ENCODE measurements around the gene RNF40.

The RNF40 gene

DNA sequence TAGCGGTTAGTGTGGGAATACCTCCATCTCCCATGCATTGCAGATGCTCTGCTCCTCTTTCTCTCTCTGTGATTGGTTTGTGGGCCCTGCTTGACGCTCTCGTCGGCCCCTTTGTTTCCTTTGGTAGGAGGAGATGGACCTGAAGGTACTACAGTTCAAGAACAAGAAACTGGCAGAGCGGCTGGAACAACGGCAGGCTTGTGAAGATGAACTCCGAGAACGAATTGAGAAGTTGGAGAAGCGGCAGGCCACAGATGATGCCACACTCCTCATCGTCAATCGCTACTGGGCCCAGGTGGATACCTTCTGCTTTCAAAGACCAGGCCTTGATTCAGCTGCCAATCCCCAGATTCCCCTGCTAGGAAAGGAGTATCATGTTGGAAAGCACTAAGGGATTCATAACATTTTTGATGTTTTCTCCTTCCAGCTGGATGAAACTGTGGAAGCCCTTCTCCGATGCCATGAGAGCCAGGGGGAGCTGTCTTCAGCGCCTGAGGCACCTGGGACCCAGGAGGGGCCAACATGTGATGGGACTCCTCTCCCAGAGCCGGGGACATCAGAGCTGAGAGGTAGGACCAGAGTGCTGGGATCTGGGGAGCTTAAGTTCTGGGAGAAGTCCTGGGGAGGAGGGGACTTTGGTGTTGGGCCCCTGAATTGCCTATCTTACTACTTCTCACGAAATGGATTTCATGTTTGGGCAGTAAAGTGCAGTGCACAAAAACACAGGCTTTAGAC lies 1.0 kb downstream of the RNF40 start:
- no peak for DNase-seq (ENCODE audit: low read depth)

DNA sequence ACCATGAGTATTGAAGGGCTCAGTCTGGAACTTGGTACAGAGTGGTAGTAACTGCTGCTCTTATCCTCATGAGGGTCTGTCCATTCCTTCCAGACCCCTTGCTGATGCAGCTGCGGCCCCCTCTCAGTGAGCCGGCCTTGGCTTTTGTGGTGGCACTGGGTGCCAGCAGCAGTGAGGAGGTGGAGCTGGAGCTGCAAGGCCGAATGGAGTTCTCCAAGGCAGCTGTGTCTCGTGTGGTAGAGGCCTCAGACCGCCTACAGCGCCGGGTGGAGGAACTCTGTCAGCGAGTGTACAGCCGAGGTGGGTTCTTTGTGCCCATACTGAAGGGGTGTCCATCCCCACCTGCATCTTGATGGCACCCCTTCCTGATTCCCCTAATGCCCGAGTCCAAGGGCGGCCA lies 2.0 kb downstream of the RNF40 start:
- DNase-seq (ENCODE audit: low read depth) = no peak

DNA sequence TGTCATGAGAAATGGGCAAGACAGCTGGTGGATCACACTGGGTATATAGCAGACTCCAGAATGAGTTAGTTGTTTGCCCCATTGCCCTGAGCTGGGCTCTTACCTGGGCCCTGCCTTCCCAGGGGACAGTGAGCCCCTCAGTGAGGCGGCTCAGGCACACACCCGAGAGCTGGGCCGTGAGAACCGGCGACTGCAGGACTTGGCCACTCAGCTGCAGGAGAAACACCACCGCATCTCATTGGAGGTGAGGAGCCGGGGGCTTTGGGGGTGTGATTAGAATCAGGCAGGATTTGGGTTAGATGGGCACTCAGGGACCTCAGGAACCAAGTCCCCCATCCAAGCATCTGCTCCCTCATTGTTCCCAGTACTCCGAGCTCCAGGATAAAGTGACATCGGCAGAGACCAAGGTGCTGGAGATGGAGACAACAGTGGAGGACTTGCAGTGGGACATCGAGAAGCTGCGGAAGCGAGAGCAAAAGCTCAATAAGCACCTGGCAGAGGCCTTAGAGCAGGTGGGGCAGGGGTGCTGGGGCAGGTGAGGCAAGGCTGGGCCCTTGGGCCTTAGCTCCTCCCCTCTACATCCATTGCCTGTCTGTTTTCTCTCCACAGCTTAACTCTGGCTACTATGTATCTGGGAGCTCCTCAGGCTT lies 2.8 kb downstream of the RNF40 start:
- no peak for DNase-seq (ENCODE audit: low read depth)

DNA sequence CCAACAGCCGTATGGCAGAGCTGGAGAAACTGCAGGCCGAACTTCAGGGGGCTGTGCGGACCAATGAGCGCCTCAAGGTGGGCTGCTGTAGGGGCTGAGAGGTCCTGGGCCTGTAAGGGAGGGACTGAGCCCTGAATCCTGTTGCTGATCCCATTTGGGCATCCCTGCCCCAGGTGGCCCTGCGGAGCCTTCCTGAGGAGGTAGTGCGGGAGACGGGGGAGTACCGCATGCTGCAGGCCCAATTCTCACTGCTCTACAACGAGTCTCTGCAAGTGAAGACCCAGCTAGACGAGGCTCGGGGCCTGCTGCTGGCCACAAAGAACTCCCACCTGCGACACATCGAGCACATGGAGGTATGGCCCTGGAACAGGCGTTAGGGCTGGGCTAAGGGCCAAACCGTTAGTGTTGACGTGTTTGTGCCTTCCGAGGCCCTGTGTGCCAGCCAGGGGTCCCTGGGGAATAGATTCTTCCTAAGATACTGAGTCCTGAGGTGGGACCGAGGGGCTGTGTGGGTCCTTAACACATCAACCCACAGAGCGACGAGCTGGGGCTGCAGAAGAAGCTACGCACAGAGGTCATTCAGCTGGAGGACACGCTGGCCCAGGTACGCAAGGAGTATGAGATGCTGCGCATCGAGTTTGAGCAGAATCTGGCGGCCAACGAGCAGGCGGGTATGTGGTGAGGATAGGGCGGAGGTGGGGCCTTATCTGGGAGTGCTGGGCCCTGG lies 4.2 kb downstream of the RNF40 start:
- no peak for DNase-seq (ENCODE audit: low read depth)

DNA sequence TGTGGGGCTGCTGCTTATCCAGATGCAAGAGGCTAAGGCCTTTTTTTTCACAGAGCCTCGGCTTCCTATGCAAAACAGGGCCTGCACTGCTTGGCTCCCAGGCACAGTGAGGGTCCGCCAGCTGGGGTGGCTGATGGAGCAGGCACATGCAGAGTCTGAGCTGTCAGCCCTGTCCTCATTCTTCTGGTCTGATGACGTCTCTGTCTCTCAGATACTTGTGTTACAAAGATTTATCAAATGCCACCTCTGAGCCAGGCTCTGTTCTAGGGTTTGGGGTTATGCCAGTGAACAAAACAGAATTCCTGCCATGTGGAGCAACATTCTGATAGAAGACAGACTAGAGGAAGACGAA lies 4.8 kb downstream of the RNF40 start:
- DNase-seq (ENCODE audit: low read depth) = no peak

DNA sequence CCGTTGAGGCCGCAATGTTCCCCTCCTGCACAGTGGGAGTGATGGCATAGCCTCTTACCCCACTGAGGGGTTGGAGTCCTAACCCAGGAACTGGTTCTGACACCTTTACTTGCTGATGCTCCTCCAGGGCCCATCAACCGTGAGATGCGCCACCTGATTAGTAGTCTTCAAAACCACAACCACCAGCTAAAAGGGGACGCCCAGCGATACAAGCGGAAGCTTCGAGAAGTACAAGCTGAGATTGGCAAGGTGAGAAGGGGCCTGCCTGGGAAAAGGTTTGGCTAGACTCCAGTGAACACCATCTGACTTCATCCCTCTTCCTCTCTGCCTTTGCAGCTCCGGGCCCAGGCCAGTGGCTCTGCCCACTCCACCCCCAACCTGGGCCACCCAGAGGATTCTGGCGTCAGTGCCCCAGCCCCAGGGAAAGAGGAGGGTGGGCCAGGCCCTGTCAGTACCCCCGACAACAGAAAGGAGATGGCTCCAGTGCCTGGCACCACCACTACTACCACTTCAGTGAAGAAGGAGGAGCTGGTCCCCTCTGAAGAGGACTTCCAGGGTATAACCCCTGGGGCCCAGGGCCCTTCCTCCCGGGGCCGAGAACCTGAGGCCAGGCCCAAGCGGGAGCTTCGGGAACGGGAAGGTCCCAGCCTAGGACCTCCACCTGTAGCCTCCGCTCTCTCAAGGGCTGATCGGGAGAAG lies 5.8 kb downstream of the RNF40 start:
- no peak for DNase-seq (ENCODE audit: low read depth)

DNA sequence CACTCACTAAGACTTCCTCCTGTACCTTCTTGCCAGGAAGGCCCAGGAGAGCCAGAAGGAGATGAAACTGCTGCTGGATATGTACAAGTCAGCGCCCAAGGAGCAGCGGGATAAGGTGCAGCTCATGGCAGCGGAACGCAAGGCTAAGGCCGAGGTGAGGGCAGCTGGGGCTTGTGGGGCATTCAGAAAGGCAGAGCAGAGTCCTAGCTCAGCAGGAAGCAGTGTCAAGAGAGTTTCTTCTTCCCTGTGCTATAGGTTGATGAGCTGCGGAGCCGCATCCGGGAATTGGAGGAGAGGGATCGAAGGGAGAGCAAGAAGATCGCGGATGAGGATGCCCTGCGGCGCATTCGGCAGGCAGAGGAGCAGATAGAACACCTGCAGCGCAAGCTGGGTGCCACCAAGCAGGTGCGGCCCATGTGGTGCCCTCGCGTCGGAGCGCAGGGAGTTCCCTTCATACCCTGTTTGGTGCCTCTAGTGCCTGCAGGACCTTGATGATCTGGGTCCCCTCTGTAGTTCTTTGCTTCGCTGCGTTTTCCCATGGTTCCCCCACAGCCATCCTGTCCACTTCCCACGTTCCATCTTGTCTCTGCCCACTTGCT lies 6.6 kb downstream of the RNF40 start:
- no peak for DNase-seq (ENCODE audit: low read depth)

DNA sequence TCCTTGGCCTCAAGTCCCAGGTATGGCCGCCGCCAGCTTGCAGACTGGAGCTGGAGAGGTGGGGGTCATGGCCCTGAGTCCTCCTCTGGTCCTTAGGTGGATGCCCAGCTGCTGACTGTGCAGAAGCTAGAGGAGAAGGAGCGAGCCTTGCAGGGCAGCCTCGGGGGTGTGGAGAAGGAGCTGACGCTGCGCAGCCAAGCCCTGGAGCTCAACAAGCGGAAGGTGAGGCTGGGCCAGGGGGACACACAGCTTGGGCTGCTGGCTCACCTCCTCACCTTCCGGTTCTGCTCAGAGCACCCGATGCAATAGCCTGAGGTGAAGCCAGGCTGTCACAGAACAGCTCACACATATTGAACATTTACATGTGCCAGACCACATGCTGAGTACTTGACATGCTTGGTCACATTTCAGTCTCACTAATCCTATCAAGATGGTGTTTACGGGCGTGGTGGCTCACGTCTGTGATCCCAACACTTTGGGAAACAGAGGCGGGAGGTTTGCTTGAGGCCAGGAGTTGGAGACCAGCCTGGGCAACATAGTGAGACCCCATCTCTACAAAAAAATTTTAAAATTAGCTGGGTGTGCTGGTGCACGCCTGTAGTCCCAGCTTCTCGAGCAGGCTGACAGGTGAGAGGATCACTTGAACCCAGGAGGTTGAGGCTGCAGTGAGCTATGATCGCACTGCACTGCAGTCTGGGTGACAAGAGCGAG lies 7.4 kb downstream of the RNF40 start:
- no peak for DNase-seq (ENCODE audit: low read depth)

DNA sequence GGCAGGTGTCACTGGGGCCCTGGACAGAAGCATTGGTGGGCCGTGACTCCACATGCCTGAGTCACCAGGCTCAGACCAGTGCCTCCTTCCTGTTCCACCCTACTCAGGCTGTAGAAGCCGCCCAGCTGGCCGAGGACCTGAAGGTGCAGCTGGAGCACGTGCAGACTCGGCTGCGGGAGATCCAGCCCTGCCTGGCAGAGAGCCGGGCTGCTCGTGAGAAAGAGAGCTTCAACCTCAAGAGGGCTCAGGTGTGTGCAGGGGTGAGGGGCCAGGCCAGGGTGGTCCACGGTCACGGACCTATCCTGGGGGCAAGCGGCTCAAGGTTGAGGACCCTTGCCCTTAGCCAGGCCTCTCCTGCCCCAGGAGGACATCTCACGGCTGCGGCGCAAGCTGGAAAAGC lies 9.6 kb downstream of the RNF40 start:
- no peak for DNase-seq (ENCODE audit: low read depth)

DNA sequence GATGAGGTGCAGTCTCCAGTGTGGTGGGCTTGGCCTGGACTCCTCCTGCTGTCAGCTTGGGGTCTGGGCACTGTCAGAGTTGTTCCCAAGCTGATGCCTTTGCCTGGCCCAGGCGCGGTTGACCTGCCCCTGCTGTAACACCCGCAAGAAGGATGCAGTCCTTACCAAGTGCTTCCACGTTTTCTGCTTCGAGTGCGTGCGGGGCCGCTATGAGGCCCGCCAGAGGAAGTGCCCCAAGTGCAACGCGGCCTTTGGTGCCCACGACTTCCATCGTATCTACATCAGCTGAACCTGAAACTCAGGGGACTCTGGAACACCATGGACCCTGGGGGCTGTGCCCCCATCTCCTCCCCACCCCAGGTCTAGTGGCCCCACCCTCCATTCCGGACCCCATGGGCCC lies 11.7 kb downstream of the RNF40 start:
- no peak for DNase-seq (ENCODE audit: low read depth)

DNA sequence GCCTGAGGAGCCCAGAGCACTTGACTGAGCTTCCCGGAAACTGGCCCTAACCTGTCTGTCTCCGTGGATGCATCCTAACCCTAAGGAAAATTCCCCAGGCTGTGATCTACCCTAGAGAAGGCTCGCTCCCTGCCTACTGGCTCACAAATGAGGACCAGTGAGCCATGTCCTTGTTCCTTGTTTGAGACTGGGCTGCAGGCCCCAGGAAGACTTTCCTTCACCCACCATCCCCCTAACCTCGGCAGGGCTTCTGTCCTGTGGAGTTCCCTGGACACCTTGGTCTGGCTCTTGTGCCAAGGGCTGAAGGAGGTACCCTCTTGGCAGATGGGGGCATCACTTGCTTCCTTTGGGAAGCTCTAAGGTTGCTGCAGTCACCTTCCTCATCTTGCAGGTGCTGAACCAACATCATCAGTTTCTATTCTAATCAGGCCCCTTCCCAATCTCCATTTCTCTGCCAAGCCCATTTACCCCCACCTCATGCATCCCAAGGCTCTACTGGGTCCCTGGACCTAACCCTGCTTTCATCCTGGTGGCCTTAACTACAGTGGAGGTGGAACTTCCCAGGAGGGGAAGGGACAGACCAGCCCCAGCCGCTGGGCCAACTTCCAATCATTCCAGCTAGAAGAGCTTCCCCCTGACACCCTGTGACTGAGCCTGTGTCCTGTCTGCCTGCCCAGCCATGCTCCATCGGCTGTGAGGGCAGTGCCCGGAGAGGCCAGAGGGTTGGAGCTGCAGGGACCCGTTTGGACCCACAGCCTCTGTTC lies 12.4 kb downstream of the RNF40 start:
- no peak for DNase-seq (ENCODE audit: low read depth)

DNA sequence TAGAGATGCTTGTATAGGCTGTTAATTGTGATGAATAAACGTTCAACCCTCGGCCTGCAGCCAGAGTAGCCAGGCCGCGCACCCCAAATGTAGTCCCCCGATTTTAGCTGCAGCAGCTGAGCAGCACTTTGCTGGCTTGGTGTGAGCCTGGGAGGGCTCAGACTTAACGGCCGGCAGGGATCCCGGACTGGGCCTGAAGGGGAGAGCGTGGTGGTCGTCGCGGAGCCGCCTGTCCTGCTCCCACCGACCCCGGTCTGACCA lies 12.9 kb downstream of the RNF40 start:
- DNase-seq (ENCODE audit: low read depth) = no peak

DNA sequence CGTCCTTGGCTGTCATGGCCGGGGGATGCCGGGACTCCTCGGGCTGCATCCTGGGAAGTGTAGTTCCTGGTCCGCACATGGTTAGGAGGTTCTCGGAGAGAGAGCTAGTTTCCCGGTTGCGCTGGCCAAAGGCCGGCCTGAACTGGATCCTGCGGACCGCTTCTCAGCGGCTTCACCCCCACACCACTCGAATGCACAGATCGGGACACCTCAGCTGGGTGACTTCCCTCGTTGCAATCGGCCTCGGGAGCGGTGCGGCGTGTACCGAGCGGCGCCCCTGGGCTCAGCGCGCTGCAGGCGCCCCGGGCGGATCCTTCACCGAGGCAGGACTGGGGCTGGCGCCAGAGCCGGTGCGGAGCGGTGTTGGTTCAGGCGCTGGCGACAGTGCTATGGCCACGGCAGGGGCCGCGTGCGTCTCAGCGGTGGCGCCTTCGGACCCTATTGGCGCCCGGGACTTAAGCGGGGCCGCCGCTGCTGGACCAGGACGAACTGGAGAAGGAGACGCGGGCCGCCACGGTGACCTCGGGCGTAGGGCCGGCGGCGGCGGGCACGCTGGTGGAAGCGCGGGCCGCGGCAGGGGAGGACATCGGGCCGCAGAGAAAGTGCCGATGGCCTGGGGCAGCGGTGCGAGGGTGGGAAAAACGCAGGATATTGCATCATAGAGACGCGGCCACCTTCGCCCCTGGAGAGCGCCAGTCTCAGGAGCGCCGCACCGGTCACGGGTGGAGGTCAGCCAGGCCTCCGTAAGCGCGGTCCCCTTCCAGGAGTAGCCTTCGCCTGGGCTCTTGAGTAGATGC lies 13.5 kb downstream of the RNF40 start:
- peak; percentile 23 for DNase-seq (ENCODE audit: low read depth)

DNA sequence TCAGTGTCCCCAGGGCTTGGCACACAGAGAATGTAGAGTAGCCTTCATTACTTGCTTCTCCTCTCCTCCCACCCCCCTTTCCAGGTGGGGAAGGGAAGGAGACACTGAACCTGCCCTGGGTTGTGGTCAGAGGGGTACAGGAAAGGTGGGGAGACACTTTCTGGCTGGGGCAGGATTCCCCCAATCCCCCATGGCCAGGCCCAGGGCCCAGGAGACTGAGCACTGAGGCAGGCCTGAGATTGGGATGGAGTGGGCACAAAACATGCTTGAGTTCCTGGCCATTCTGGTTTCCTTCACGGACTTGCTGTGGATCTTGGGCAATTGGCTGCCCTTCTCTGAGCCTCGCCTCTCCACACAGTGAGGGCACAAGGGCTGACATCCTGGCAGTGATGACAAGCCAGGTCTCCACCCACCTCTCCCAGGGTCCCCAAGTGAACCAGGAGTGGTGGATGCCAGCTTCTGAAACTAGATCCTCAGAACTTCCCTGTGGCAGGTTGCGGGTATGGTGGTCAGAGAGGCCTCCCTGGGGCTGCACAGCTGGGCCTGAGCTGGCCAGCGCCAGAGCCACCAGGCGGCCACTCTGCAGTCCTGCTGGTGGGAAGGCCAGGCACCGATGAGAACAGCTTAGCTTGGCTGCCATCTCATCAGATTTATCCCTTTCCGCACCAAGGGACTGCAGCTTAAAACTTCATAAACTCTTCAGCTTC lies 15.6 kb downstream of the RNF40 start:
- DNase-seq (ENCODE audit: low read depth) = no peak

DNA sequence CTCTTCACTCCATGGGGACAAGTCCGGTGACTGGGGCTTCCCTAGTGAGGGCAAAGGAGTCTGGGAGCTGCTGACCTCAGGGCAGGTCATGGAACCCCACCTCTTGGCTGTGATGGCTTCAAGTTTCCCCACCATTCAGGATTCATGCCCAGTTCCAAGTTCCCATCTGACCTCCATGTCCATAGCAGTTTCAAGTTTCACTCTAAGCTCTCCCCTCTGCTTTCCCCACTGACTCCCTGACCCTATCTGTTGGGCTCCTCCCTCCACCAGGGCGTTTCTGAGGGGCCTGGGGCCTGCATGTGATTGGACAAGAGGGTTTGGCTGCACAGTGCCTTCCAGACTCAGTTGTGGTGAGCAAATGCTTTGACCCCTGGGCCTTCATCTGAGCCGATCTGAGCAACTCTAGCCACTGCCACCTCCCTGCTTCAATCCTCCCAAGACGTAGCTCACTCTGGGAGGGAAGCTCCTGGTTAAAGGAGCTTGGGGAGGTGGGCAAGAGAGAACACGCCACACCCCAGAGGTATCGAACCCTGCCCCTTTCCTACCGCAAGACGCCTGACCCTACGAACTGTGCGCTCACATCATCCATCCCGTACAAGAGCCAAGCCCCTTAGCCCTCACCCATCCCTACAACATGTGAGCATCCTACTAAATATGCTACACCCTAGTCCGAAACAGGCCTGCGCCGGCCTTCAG lies 16.6 kb downstream of the RNF40 start:
- DNase-seq (ENCODE audit: low read depth) = no peak

DNA sequence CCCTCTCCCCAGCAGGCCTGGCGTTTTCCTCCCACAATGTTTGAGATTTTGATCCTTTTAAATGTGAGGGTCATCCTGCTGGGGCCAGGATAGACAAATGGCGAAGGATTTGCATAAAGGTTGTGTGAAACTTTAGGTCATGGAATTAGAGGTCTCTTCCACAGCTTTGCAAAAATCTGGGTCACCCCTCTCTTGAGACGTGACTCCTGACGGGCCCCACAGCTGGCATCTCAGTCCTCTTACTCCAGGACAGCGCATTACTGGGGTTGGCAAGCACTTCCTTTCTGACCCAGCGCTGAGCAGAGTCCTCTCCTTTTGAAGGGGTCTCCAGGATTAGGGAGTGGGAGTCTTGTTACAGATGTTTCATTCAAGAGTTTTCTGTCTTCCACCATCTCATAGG lies 17.5 kb downstream of the RNF40 start:
- no peak for DNase-seq (ENCODE audit: low read depth)

DNA sequence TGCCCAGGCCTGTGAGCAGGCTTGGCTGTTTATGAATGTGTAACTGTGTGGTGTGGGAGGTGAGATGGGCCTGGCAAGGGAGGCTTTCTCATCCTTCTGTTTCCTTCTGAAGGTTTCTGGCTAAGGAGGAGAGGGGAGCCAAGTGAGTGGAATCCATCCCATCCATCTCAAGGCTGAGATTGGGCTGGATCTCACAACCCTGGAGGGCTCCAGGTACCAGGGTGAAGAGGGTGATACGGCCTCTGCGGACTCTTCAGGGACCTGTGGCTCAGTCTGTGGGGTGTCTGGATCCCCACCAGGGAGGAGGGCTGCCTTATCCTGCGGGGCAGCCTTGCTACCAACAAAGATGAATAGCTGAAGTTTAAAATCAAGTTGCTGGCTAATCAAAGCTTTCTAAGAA lies 17.9 kb downstream of the RNF40 start:
- DNase-seq (ENCODE audit: low read depth) = no peak

DNA sequence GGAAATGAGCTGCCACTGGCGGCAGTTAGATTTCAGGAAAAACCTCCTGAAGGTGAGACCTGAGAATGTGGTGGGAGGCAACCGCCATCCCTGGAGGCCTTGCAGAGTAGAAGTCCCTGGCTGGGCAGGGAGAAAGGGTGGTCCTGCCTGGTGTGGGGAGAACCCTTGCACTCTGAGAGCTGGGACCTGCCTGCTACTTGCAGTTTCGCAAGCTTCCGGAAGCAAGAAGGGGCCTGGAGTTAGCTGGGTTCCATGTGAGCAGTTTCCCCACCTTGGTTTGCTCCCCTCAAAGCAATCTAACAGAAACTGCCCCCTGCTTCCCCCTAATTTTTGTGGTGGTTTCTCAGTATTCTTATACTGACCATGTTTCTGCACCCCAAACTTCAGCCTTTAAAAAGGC lies 18.4 kb downstream of the RNF40 start:
- no peak for DNase-seq (ENCODE audit: low read depth)
